Measurements from ENCODE around the gene HEXIM2. TPM values are rescaled to one million over a fixed set of nuclear protein-coding genes. Genes with fewer than 3 reads are reported as not detected.
A peak's percentile ranks its signal among the peaks of the same experiment; 100 is the strongest.

HEXIM2 gene
- total and polyA plus RNA-seq, 2 of the 13 experiments (the other 11 are each of a cell fraction or from before 2014, with no cell fraction given): 27.1 to 32.4 TPM

- TF ChIP-seq HINFP (CRISPR knock-in tag; IDR thresholded peaks at IDR 0.05; ENCODE audit: low read depth) (peak; percentile 87), U2AF2 (IDR thresholded peaks at IDR 0.05; ENCODE audit: low read depth, low read length) (no peak), ZFP36L1 (CRISPR knock-in tag; IDR thresholded peaks at IDR 0.05) (peak; percentile 98), ATRX (CRISPR knock-in tag; IDR thresholded peaks at IDR 0.05; ENCODE audit: borderline replicate concordance) (no peak), GMEB2 (CRISPR knock-in tag; IDR thresholded peaks at IDR 0.05; ENCODE audit: low read depth) (peak; percentile 68), ZNF746 (CRISPR knock-in tag; IDR thresholded peaks at IDR 0.05) (0 out of 2 replicates have a peak, but pooled peaks have one; percentile 48), E2F1 (CRISPR knock-in tag; IDR thresholded peaks at IDR 0.05) (0 out of 2 replicates have a peak, but pooled peaks have one; percentile 28), ZSCAN20 (CRISPR knock-in tag; IDR thresholded peaks at IDR 0.05; ENCODE audit: borderline replicate concordance) (0 out of 2 replicates have a peak, but pooled peaks have one; percentile 23), EEA1 (CRISPR knock-in tag; IDR thresholded peaks at IDR 0.05; ENCODE audit: borderline replicate concordance) (peak; percentile 98), HOXD1 (CRISPR knock-in tag; IDR thresholded peaks at IDR 0.05) (peak; percentile 79; the same call in 1 of the 2 replicates), ZNF83 (CRISPR knock-in tag; IDR thresholded peaks at IDR 0.05; ENCODE audit: borderline replicate concordance) (no peak), ZNF260 (CRISPR knock-in tag; IDR thresholded peaks at IDR 0.05; ENCODE audit: borderline replicate concordance, low read depth) (no peak), ZMAT3 (CRISPR knock-in tag; conservative IDR thresholded peaks at IDR 0.05) (peak; percentile 92), ZNF577 (CRISPR knock-in tag; IDR thresholded peaks at IDR 0.05; ENCODE audit: borderline replicate concordance, low read depth) (no peak), ZNF558 (CRISPR knock-in tag; IDR thresholded peaks at IDR 0.05; ENCODE audit: borderline replicate concordance) (peak; percentile 18; the same call in 1 of the 2 replicates), ETS1 (CRISPR knock-in tag; IDR thresholded peaks at IDR 0.05) (no peak)
- TF ChIP-seq, protein P1, sequence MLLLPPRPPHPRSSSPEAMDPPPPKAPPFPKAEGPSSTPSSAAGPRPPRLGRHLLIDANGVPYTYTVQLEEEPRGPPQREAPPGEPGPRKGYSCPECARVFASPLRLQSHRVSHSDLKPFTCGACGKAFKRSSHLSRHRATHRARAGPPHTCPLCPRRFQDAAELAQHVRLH (CRISPR knock-in tag; IDR thresholded peaks at IDR 0.05; ENCODE audit: borderline replicate concordance, low read depth): peak; percentile 99
- TF ChIP-seq, protein P2, sequence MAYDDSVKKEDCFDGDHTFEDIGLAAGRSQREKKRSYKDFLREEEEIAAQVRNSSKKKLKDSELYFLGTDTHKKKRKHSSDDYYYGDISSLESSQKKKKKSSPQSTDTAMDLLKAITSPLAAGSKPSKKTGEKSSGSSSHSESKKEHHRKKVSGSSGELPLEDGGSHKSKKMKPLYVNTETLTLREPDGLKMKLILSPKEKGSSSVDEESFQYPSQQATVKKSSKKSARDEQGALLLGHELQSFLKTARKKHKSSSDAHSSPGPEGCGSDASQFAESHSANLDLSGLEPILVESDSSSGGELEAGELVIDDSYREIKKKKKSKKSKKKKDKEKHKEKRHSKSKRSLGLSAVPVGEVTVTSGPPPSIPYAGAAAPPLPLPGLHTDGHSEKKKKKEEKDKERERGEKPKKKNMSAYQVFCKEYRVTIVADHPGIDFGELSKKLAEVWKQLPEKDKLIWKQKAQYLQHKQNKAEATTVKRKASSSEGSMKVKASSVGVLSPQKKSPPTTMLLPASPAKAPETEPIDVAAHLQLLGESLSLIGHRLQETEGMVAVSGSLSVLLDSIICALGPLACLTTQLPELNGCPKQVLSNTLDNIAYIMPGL (CRISPR knock-in tag; IDR thresholded peaks at IDR 0.05; ENCODE audit: borderline replicate concordance in 1 of 2, low read depth in 1 of 2): peak; percentile 100
Observed at GRCh38 chr17:45135192-45135977, 26.3 kb upstream of the HEXIM2 start, which contains the start of gene ACBD4 (continued).
